ENCODE results near the gene CCDC47.

Gene CCDC47

DNA sequence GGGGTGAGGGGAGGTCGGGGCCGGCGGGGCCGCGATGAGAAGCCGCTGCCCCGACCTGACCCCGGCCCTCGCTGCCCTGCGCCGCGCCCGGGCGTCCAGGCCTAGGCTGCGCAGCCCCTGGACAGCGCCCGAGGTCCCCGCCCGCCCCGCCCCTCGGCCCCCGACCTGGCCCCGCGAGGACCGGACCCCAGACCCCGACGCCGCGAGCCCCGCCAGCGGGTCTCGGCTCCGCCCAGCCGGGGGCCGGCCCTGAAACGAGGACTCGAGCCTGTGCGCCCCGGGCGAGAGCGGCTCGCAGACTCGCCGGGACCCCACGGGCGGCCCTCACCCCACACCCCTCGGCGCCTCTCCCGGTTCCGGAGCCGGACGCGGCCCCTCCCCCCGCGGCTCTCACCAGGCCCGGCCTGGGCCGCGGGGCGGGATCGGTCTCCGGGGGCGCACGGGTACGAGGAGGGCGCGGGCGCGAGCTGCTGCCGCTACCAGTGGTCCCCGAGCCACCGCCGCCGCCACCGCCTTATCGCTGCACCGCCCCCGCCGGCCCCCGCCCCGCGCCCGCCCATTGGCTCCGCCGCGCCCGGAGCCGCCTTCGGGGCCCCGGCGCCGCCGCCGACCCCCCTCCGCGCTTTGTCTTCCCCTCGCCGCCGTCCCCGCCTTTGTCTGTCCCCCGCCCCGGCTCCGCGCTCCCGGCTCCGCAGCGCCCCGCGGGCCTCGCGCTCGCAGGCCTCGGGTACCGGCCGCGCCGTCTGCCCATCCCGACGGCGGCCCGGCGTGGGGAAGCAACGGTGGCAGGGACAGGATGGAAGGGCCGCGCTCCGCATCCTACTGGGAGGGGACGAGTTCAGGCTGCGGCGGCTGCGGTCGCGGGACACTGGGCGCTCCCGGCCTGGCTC lies 73.5 kb downstream of the CCDC47 start, which contains the start of gene LIMD2:
TSS of gene LIMD2 (minus strand) at position 488 of the 890 bp plus-strand sequence. CDS start 827 bp downstream, outside the sequence.
- in situ Hi-C loops (cut with MboI; ENCODE audit: low sequenced_read_pairs) = no loop called here

DNA sequence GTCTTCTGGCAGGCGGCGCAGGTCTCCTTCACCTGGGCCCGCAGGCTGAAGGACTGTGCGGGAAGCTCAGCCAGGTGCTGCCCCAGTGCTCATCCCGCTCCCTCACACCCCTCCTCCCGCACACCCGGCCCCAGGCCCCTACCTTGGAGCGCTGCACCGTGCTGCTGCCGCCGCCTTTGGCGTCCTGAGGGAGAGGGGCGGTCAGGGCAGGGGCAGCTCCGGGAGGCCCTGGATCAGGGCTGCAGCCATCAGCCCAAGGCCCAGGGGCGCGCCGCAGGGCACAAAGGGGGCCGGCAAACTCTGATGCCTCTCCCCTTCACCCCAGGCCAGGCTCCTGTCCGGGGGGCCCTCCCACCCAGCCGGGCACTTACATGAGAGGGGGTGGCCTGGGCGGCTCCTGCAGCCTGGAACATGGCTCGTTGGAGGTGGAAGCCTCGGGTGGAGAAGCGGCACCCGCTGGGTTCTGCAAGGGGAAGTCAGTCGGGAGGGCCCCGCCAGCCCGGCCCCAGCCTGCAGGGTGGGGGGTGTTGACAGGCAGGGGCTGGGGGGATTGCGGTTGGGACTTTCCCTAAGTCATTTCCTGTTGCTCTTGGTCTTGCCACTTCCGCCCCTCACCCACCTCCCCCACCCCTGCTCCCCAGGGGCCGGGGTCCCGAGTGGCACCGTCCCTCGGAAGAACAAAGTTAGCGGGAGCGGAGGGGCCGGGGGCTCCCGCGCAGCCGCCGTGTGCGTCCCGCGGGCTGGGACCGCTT lies 74.3 kb downstream of the CCDC47 start:
- in situ Hi-C loops (cut with MboI; ENCODE audit: low sequenced_read_pairs) = no loop called here

DNA sequence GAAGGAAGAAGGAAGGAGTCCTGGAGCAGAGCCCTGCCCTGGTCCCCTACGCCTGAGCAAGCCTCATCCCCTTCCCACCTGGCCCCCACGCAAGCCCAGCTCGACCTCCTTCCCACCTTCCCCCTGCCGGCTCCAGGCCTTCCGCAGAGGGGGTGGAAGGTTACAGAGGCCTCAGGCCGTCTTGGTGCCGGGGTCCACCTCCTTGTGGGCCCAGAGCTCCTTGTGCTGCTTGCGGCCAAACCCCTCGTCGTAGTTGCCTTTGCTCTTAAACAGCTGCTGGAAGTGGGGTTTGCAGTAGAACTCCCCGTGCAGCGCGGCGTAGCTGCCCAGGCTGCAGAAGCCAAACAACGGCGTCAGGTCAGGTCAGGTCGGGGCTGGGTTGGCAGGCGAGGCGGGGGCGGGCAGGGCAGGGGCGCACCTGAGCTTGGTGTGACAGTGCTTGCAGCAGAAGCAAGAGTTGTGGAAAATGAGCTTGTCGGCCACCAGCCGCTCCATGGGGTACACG lies 75.0 kb downstream of the CCDC47 start:
- in situ Hi-C loops (cut with MboI; ENCODE audit: low sequenced_read_pairs) = no loop called here

DNA sequence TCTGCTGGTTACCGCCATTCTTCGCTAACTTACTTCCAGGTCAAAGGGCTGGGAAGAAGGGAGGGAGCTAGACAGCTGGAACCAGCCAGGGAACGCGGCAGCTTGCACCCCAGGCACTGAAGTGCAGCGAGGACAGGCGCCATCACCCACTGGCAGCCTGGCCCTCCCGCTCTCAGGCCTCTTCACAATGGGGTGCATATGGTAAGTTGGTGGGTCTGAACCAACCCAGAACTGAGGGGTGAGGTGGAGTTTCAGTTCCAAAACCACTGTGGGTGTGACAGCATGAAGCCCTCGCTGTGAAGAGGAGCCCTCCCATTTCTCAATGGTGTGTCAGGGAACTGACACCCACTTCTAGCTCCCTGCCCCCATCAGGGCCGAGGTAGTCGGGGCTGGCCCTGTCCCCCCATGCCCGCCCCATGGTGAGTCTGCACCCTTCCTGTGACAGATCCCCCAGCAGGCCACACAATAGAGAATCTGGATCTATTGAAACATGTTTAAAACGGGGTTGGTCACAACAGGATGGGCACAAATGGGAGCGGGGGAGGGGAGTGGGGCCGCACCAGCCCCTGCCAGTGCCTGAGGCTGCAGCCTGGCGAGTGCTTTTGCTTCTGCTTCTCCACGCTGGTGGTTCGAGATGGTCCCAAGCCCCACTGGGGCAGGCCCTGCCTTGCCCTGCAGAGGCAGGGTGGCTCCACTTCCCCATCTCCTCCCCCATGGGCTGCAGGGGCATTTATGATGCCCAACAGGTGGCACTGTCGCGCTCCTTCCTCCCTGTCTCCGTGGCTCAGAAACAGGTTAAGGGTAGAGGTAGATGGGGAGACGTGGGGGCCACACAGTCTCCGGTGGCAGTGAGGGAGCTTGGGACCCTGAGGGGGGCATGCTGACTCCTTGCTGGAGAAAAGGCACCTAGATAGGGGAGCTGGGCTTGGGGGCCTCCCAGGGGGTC lies 75.8 kb downstream of the CCDC47 start:
- in situ Hi-C loops (cut with MboI; ENCODE audit: low sequenced_read_pairs) = no loop called here

DNA sequence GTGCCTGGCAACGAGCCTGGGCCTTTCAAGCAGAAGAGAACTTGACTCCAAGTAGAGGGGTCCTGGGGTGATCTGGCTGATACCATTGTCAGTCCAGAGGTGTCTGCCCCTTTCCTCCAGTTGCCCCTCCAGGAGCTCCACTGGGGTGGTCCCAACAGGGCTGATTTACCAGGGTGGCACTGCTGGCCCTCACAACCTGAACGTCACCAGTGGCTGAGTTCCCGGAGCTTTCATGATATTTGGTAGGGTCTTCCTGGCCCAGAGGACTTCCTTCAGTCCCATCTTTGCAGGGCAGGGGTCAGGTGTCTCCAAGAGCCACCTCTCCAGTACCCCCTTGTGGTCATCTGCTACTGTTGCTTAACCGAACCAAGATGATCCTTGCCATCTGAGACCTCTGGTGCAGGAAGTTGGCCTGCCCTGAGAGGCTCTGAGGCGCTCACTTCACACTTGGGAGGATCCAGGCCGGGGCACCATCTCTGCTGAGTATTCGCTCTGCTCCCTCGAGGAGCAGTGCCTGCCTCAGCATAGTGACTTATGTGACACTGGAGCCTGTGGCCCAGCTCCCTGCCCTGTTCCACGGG lies 76.9 kb downstream of the CCDC47 start:
- in situ Hi-C loops (cut with MboI; ENCODE audit: low sequenced_read_pairs) = no loop called here

DNA sequence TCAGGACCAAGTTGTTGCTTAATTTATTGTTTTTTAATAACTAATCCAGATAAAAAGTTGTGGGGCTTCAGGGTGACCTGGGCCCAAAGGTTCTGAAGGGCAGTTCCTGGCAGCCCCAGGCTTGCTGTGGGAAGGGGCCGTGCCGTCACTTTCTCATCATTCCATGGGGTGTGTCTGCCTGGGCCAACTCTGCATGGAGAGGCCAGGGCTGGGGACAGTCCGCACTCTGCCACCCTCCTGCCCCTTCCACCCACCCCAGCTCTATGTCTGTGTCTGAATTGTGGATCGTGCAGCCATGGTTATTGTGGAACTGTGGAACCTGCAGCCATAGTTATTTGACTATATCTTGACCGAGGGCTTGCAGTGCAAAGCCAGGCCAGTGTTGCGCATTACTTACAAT lies 77.5 kb downstream of the CCDC47 start:
- in situ Hi-C loops (cut with MboI; ENCODE audit: low sequenced_read_pairs) = no loop called here

Measured in HL-60/S4 treated with phorbol 12-myristate 13-acetate at 8.2 ng/mL for 4 days and 3 days (cell line).